ENCODE data around the gene GNG5. TPM values are rescaled to one million over a fixed set of nuclear protein-coding genes. Genes with fewer than 3 reads are reported as not detected.

The GNG5 gene
- total and polyA plus RNA-seq, 12 donors: 140 to 254 (median 164) TPM

DNA sequence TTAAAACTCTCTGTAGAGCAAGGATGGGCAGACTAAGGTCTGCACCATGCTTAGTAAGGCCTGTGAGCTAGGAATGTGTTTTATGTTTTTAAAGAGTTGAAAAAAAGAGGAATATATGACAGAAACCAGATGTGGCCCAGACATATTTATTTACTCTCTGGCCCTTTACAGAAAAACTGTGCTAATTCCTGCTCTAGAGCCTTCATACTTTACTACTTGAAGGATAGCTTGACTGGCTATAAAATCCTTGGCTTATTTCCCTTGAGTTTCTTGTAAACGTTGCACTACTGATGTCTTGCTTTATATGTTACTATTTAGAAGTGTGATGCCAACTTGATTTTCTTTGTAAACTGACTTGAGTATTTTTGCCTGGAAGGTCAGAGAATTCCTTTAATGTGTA lies 34.4 kb upstream of the GNG5 start:
- Histone ChIP-seq H3K4me1 (no peaks in the 10 kb centered on the region), H3K9me3 (no peaks in the 10 kb centered on the region), H3K27me3 (no peaks in the 10 kb centered on the region), H3K4me3 (no peak overlapping the region), H3K36me3 (peaks cover 0 to 44% (median 0%) of the 10 kb centered on the region in 9 donors), H3K27ac (no peak overlapping the region)
- TF ChIP-seq, protein P1, sequence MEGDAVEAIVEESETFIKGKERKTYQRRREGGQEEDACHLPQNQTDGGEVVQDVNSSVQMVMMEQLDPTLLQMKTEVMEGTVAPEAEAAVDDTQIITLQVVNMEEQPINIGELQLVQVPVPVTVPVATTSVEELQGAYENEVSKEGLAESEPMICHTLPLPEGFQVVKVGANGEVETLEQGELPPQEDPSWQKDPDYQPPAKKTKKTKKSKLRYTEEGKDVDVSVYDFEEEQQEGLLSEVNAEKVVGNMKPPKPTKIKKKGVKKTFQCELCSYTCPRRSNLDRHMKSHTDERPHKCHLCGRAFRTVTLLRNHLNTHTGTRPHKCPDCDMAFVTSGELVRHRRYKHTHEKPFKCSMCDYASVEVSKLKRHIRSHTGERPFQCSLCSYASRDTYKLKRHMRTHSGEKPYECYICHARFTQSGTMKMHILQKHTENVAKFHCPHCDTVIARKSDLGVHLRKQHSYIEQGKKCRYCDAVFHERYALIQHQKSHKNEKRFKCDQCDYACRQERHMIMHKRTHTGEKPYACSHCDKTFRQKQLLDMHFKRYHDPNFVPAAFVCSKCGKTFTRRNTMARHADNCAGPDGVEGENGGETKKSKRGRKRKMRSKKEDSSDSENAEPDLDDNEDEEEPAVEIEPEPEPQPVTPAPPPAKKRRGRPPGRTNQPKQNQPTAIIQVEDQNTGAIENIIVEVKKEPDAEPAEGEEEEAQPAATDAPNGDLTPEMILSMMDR (IDR thresholded peaks at IDR 0.05): no peak
- 64 to 66% methylated on average over 1 of the region's 1 CpG for WGBS, 2 donors
- DNase-seq: no peak
- ATAC-seq: no peak
- intact Hi-C loops (cut with DNase I): no loop called here

- WGBS, 2 donors: 92 to 93% methylated on average over 3 of the region's 3 CpGs
- no peak overlapping the region for H3K4me3 ChIP-seq
- ATAC-seq: no peak
- H3K36me3 ChIP-seq: peaks cover 0 to 44% (median 0%) of the 10 kb centered on the region in 9 donors
- H3K27ac ChIP-seq: no peak overlapping the region
- no peaks in the 10 kb centered on the region for H3K4me1 ChIP-seq
- TF ChIP-seq, protein P1 (IDR thresholded peaks at IDR 0.05): no peak
- no peaks in the 10 kb centered on the region for H3K27me3 ChIP-seq
- intact Hi-C loops (cut with DNase I): loop anchor here in 1 of 10 donors (10.0 kb wide), 1 partner anchor 95 kb away; no protein-coding TSS in a partner anchor
- DNase-seq: no peak
- H3K9me3 ChIP-seq: no peaks in the 10 kb centered on the region
Measured at GRCh38 chr1:84539972-84540371, 33.6 kb upstream of the GNG5 start.

DNA sequence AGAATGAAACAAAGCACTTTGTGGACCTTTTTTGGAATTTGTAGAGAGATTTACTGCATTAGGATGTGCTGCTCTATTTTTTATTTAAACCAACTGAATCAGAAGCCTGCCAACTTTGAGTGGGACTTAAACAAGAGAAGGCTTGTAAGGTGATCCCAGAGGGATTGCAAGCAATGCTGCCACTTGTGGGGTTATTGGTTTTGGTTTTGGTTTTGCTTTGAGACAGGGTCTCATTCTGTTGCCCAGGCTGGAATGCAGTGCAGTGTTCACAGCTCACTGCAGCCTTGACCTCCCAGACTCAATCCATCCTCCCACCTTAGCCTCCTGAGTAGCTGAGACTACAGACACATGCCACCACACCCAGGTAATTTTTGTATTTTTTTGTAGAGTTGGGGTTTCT lies 32.2 kb upstream of the GNG5 start:
- TF ChIP-seq, protein P1 (IDR thresholded peaks at IDR 0.05): no peak
- Histone ChIP-seq H3K27ac (no peak overlapping the region), H3K4me1 (no peaks in the 10 kb centered on the region), H3K36me3 (peaks cover 0 to 44% (median 0%) of the 10 kb centered on the region in 9 donors), H3K4me3 (no peak overlapping the region), H3K27me3 (no peaks in the 10 kb centered on the region), H3K9me3 (no peaks in the 10 kb centered on the region)
- intact Hi-C loops (cut with DNase I): loop anchor here in 1 of 10 donors (10.0 kb wide), 1 partner anchor 94 kb away; no protein-coding TSS in a partner anchor
- no peak for DNase-seq
- no peak for ATAC-seq

DNA sequence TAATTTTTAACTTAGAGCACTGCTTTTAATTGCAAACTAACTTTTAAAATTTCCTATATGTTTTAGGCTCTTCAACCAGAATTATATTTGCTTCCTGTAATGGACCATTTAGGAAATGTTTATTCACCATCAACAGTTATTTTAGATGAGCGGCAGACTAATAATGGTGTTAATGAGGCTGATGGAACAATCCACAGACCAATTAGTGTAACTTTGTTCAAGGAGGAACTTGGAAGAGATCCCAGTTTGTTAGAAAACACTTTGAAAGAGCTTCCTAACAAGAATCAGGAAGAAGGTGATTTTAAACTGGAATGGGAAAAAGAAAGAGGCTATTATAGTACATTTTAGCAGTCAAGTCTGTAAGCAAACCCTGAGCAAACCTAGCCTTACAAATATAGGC lies 19.4 kb upstream of the GNG5 start:
- ATAC-seq (no peak), DNase-seq (no peak)
- intact Hi-C loops (cut with DNase I): no loop called here
- 79 to 82% methylated on average over 1 of the region's 1 CpG for WGBS, 2 donors
- TF ChIP-seq, protein P1 (IDR thresholded peaks at IDR 0.05): no peak
- H3K27me3 ChIP-seq: no peaks in the 10 kb centered on the region
- H3K4me3 ChIP-seq: no peak overlapping the region
- H3K9me3 ChIP-seq: no peaks in the 10 kb centered on the region
- H3K4me1 ChIP-seq: no peaks in the 10 kb centered on the region
- no peak overlapping the region for H3K27ac ChIP-seq
- peaks cover 0 to 27% (median 0%) of the 10 kb centered on the region in 9 donors for H3K36me3 ChIP-seq
